Stimulated activated CD8-positive, alpha-beta memory T cell treated with anti-CD3 and anti-CD28 coated beads, Interleukin-15, amount 100 ng/mL, for 48 hours (primary cell): ENCODE data around the gene WASHC2A.
"Not testable (repeated sequence)": the region's sequence is repeated elsewhere in the genome, so short reads cannot be mapped to it uniquely, and the experiment has no call there.

Source experiments
- DNase-seq, 2 donors: peaks; one replicate each; pipeline ENCODE4 v3.0.0-alpha.2; 2020; ENCODE audit warnings: low read depth in 2 of 2

Gene WASHC2A

GRCh38 chr10:50152792-50153272 lies 85.1 kb downstream of the WASHC2A start:
- DNase-seq = no peak

GRCh38 chr10:50157868-50158267 lies 90.1 kb downstream of the WASHC2A start:
- DNase-seq = not testable (repeated sequence)

GRCh38 chr10:50159856-50160255 lies 92.1 kb downstream of the WASHC2A start:
- not testable (repeated sequence) for DNase-seq

DNA sequence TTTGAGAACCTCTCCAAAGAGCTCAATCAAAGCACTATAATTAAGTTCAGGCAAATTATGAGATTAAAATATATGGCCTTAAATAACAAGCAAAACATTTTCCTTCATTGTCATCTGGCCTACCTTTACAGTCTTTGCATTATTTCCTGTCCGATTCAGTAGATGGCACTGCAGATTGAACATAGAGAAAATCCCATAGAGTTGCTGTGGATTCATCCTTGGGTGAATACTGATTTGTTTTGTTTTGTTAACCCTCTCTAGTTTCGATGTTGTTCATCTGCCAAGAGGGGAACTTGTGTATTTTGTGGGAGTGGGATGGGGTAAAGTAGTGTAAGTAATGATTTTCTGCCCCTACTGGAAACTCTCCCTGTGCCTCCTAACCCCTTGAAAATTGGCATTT lies 97.3 kb downstream of the WASHC2A start:
- DNase-seq = not testable (repeated sequence)

DNA sequence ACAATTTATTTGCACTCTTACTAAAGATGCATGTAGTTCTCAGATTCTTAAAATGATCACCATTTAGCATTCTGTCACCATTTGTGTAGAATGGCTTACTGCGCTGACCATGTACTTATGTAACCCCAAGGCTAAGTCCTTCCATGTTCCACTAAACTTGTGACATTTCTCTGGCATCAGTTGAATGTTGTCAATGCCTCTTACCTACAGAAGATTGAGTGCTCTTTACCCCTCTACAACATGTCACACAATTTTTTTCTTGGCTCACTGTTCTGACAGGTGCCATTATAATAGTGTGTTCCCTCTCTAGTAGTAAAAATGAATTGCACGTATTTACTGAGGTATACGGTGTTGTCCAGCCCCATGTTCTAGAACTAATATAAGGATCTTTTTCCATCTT lies 100.1 kb downstream of the WASHC2A start:
- not testable (repeated sequence) for DNase-seq

DNA sequence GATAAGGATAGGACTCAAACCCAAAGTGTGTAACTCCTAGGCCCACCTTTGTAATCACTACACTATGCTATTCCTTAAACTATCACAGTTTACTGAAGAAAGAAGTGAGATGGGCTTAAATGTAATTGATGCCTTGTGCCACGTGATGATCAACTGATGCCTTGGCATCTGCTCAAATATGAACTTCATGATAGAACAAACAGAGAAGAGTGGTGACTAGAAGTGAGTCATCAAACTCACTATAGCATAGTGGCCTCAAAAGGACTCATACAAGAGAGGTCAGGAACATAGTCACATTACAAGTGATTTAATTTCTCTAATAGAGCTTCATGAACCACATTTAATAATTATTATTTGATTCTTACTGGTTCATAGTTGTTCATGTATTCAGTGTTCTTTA lies 101.8 kb downstream of the WASHC2A start:
- DNase-seq = not testable (repeated sequence)

GRCh38 chr10:50174788-50175525 lies 107.2 kb downstream of the WASHC2A start:
- DNase-seq = not testable (repeated sequence)
